Uterus (tissue), 4 donors: Measurements from ENCODE around the gene GRIK3. TPM values are rescaled to one million over a fixed set of nuclear protein-coding genes. Genes with fewer than 3 reads are reported as not detected.

Experiments
- DNase-seq, 2 donors: peaks; one replicate each; pipeline ENCODE4 v3.0.0-alpha.2; 2019 to 2020
- H3K27ac ChIP-seq, 2 donors: fragments of 200-600 bp; sonication (generic); 1 replicate in 1 of 2; 2 replicates in 1 of 2; pipeline ENCODE4 v1.5.1; 2016 to 2018
- H3K27me3 ChIP-seq, 2 donors: fragments of 200-600 bp; sonication (generic); one replicate each; pipeline ENCODE4 v1.5.1; 2018 to 2019; ENCODE audit warnings: control low read depth in 1 of 2
- H3K36me3 ChIP-seq, 2 donors: fragments of 200-600 bp; sonication (generic); one replicate each; pipeline ENCODE4 v1.5.1; 2019; ENCODE audit warnings: control low read depth in 1 of 2
- H3K4me1 ChIP-seq, 2 donors: fragments of 200-600 bp; sonication (generic); one replicate each; pipeline ENCODE4 v1.5.1; 2018 to 2019; ENCODE audit warnings: control low read depth in 1 of 2
- H3K4me3 ChIP-seq, 2 donors: fragments of 200-600 bp; sonication (generic); 1 replicate in 1 of 2; 2 replicates in 1 of 2; pipeline ENCODE4 v1.5.1; 2018 to 2019; ENCODE audit warnings: mild to moderate bottlenecking in 1 of 2
- H3K9me3 ChIP-seq, 2 donors: fragments of 200-600 bp; sonication (generic); one replicate each; pipeline ENCODE4 v1.5.1; 2019; ENCODE audit warnings: control low read depth in 1 of 2
- CTCF ChIP-seq, 4 experiments: fragments of 200-600 bp in 2 of 4; fragments of 450-650 bp in 2 of 4; sonication (generic) in 2 of 4; IDR thresholded peaks; one replicate each; pipeline ENCODE4 v1.5.1; 2016 to 2019; ENCODE audit warnings: antibody characterized with exemption in 4 of 4, mild to moderate bottlenecking in 2 of 4, moderate library complexity in 1 of 4
- POLR2A ChIP-seq, 2 donors: fragments of 450-650 bp; IDR thresholded peaks; one replicate each; pipeline ENCODE4 v1.6.1; 2016; ENCODE audit warnings: antibody characterized with exemption in 2 of 2, mild to moderate bottlenecking in 1 of 2, moderate library complexity in 1 of 2
- intact Hi-C: fragments of 100-400 bp; cut with DNase I; formaldehyde crosslinking; loops from one replicate; pipeline ENCODE4 v1.15.1; 2023; ENCODE audit warnings: low total_unique reads
- total RNA-seq, 4 donors: library from RNA; depleted of rRNA in 3 of 4; stranded (reverse); fragments of >200 nt in 3 of 4; gene quantifications; one replicate each; pipeline versions ENCODE4 v1.1.0 to v1.2.4, GENCODE V29; 2014 to 2023
- donor health status: DM: yes; HTN: yes; CAD: no.

Gene GRIK3
- total RNA-seq, 4 donors from 2014 or later: 0.52 to 1.6 TPM; not detected in 2

- TF ChIP-seq POLR2A (IDR thresholded peaks at IDR 0.05) (no peak), CTCF (IDR thresholded peaks at IDR 0.05) (no peak)
- no peak for DNase-seq
- no peaks in the 10 kb centered on the region for H3K27me3 ChIP-seq
These were observed 73.2 kb downstream of the GRIK3 start for GRCh38 chr1:36961062-36961615.

DNA sequence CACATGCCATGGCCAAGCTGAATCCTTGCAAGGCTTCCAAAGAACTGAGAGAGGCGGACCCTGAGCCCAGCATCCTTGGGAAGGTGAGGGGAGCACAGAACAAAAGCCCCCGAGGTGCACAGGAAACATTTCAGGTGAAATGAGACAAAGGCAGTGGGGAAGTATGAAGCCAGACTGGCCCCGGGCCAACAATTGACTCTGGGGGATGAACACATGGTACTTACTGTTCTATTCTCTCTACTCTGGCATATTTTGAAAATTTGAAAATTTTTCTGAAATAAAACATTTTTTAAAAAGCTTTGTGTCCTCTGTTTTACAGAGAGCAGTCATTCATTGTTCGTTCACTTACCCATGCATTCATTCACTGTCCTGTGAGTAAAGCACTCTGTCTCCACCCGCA is 77.7 kb downstream of the GRIK3 start:
- TF ChIP-seq POLR2A (IDR thresholded peaks at IDR 0.05) (no peak), CTCF (IDR thresholded peaks at IDR 0.05) (no peak)
- no peaks in the 10 kb centered on the region for H3K9me3 ChIP-seq
- H3K27ac ChIP-seq: no peak overlapping the region
- no peak overlapping the region for H3K4me3 ChIP-seq
- DNase-seq: no peak
- intact Hi-C loops: no loop called here
- no peaks in the 10 kb centered on the region for H3K36me3 ChIP-seq
- no peaks in the 10 kb centered on the region for H3K27me3 ChIP-seq
- H3K4me1 ChIP-seq: no peaks in the 10 kb centered on the region

More at GRCh38 chr1:36961062-36961615, 73.2 kb downstream of the GRIK3 start:
- Histone ChIP-seq H3K4me3 (no peak overlapping the region), H3K27ac (no peak overlapping the region), H3K9me3 (no peaks in the 10 kb centered on the region), H3K4me1 (no peaks in the 10 kb centered on the region), H3K36me3 (no peaks in the 10 kb centered on the region)
- intact Hi-C loops: no loop called here

GRCh38 chr1:36955016-36955415 is 79.3 kb downstream of the GRIK3 start:
- Histone ChIP-seq H3K27ac (no peak overlapping the region), H3K4me3 (no peak overlapping the region), H3K27me3 (no peaks in the 10 kb centered on the region), H3K9me3 (no peaks in the 10 kb centered on the region), H3K4me1 (no peaks in the 10 kb centered on the region), H3K36me3 (no peaks in the 10 kb centered on the region)
- TF ChIP-seq POLR2A (IDR thresholded peaks at IDR 0.05) (no peak), CTCF (IDR thresholded peaks at IDR 0.05) (no peak)
- no peak for DNase-seq
- intact Hi-C loops: no loop called here

DNA sequence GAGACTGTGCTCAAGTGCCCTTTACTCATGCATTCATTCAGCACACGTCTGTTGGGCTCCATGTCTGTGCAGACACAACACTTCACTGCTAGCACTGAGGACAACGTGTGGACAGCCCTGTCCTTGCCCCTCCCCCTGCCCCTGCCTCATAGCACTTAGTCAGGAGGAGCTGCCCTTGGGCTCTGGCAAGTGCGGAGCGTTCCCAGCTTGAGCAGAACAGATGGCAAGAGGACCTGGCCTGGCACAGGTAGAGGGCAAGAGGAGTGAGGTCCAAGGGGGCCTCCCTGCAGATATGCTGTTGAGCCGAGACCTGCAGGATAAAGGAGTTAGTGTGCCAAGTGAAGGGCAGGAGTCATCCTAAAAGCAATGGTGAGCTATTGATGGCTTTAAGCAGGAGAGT is 81.3 kb downstream of the GRIK3 start:
- no peaks in the 10 kb centered on the region for H3K9me3 ChIP-seq
- intact Hi-C loops: no loop called here
- no peak for DNase-seq
- TF ChIP-seq CTCF (IDR thresholded peaks at IDR 0.05) (no peak), POLR2A (IDR thresholded peaks at IDR 0.05) (no peak)
- no peaks in the 10 kb centered on the region for H3K36me3 ChIP-seq
- H3K4me1 ChIP-seq: no peaks in the 10 kb centered on the region
- H3K27me3 ChIP-seq: no peaks in the 10 kb centered on the region
- H3K27ac ChIP-seq: no peak overlapping the region
- H3K4me3 ChIP-seq: no peak overlapping the region

GRCh38 chr1:36951761-36952160 is 82.6 kb downstream of the GRIK3 start:
- H3K36me3 ChIP-seq: no peaks in the 10 kb centered on the region
- DNase-seq: no peak
- TF ChIP-seq CTCF (IDR thresholded peaks at IDR 0.05) (no peak), POLR2A (IDR thresholded peaks at IDR 0.05) (no peak)
- H3K4me3 ChIP-seq: no peak overlapping the region
- no peak overlapping the region for H3K27ac ChIP-seq
- H3K9me3 ChIP-seq: no peaks in the 10 kb centered on the region
- intact Hi-C loops: no loop called here
- no peaks in the 10 kb centered on the region for H3K4me1 ChIP-seq
- no peaks in the 10 kb centered on the region for H3K27me3 ChIP-seq
